Nephron progenitor cell (in vitro differentiated cells): Measurements from ENCODE around the gene ZNF747.
A peak's percentile ranks its signal among the peaks of the same experiment; 100 is the strongest.

ENCODE experiments used
- DNase-seq: peaks from one replicate; pipeline ENCODE4 v3.0.0; 2021
- H3K27ac Mint-ChIP-seq: 2 replicates; pipeline ENCODE4 v1.8.0; 2021; ENCODE audit warnings: mild to moderate bottlenecking, moderate library complexity, mixed read lengths
- H3K27me3 Mint-ChIP-seq: 2 replicates; pipeline ENCODE4 v1.8.0; 2021; ENCODE audit warnings: mild to moderate bottlenecking, low read depth, mixed read lengths; ENCODE audit not compliant: poor library complexity
- H3K36me3 Mint-ChIP-seq: 2 replicates; pipeline ENCODE4 v1.8.0; 2021; ENCODE audit warnings: low read depth, mixed read lengths
- H3K4me1 Mint-ChIP-seq: 2 replicates; pipeline ENCODE4 v1.8.0; 2021; ENCODE audit warnings: mixed read lengths
- H3K4me3 Mint-ChIP-seq: 2 replicates; pipeline ENCODE4 v1.8.0; 2021; ENCODE audit warnings: mild to moderate bottlenecking, moderate library complexity, mixed read lengths
- H3K9me3 Mint-ChIP-seq: 2 replicates; pipeline ENCODE4 v1.8.0; 2021; ENCODE audit warnings: mild to moderate bottlenecking, moderate library complexity, mixed read lengths
- TF ChIP-seq, protein P1 (sequence below): fragments of 200-600 bp; sonication (generic); IDR thresholded peaks from 2 replicates; pipeline ENCODE4 v1.5.0; 2021; ENCODE audit warnings: antibody characterized with exemption

Gene ZNF747

GRCh38 chr16:30521873-30522641 is 12.6 kb downstream of the ZNF747 start:
- DNase-seq = no peak
- Mint-ChIP-seq H3K27me3 (peaks cover 13% of the 10 kb centered on the region), H3K27ac (peak overlapping the region; percentile 3), H3K9me3 (no peaks in the 10 kb centered on the region), H3K4me3 (no peak overlapping the region), H3K36me3 (peaks cover 5% of the 10 kb centered on the region), H3K4me1 (peaks cover 15% of the 10 kb centered on the region)
- TF ChIP-seq, protein P1, sequence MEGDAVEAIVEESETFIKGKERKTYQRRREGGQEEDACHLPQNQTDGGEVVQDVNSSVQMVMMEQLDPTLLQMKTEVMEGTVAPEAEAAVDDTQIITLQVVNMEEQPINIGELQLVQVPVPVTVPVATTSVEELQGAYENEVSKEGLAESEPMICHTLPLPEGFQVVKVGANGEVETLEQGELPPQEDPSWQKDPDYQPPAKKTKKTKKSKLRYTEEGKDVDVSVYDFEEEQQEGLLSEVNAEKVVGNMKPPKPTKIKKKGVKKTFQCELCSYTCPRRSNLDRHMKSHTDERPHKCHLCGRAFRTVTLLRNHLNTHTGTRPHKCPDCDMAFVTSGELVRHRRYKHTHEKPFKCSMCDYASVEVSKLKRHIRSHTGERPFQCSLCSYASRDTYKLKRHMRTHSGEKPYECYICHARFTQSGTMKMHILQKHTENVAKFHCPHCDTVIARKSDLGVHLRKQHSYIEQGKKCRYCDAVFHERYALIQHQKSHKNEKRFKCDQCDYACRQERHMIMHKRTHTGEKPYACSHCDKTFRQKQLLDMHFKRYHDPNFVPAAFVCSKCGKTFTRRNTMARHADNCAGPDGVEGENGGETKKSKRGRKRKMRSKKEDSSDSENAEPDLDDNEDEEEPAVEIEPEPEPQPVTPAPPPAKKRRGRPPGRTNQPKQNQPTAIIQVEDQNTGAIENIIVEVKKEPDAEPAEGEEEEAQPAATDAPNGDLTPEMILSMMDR = no peak

DNA sequence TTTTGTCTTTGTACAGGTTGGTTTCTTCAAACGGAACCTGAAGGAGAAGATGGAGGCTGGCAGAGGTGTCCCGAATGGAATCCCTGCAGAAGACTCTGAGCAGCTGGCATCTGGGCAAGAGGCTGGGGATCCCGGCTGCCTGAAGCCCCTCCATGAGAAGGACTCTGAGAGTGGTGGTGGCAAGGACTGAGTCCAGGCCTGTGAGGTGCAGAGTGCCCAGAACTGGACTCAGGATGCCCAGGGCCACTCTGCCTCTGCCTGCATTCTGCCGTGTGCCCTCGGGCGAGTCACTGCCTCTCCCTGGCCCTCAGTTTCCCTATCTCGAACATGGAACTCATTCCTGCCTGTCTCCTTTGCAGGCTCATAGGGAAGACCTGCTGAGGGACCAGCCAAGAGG is 13.2 kb downstream of the ZNF747 start:
- Mint-ChIP-seq H3K4me1 (peaks cover 15% of the 10 kb centered on the region), H3K36me3 (peaks cover 5% of the 10 kb centered on the region), H3K9me3 (no peaks in the 10 kb centered on the region), H3K4me3 (no peak overlapping the region), H3K27ac (no peak overlapping the region), H3K27me3 (peaks cover 17% of the 10 kb centered on the region)
- no peak for DNase-seq
- TF ChIP-seq, protein P1 = no peak

DNA sequence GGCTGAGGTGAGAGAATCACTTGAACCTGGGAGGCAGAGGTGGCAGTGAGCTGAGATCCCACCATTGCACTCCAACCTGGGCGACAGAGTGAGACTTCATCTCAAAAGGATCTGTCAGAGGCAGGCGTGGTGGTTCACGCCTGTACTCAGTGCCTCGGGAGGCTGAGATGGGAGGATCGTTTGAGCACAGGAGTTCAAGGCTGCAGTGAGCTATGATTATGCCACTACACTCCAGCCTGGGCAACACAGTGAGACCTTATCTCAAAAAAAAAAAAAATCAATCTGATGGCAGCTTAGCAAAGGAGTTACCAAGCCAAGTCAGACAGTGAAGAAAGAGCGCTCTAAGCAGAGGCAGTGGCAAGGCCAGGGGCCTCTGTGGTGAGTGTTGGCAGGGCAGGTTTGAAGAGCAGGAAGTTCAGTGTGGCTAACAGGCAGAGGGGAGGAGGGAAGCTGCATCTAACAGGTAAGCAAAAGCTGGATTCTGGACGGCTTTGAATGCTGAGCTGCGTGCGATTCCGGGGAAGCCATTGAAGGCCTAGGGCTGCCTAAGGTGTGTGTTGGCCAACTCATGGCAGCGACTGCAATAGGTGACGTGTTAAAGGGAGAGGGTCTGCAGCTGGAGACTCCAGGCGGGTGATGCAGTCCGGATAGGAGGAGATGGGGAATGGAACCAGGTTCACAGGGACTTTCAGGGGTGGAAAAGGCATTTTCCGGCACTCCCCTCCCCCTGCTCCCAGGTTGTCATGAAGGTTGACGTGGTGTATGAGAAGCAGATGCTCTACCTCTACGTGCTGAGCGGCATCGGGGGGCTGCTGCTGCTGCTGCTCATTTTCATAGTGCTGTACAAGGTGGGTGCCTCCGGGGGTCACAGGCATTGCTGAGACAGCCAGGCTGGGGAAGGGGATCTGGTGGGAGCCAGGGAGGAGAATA is 15.3 kb downstream of the ZNF747 start:
- TF ChIP-seq, protein P1 = no peak
- DNase-seq = no peak
- Mint-ChIP-seq H3K4me1 (peaks cover 9% of the 10 kb centered on the region), H3K9me3 (no peaks in the 10 kb centered on the region), H3K36me3 (no peaks in the 10 kb centered on the region), H3K27ac (peak overlapping the region; percentile 47), H3K4me3 (no peak overlapping the region), H3K27me3 (peaks cover 26% of the 10 kb centered on the region)

- no peak overlapping the region for H3K4me3 Mint-ChIP-seq
- no peak for DNase-seq
- H3K27me3 Mint-ChIP-seq = peaks cover 30% of the 10 kb centered on the region
- H3K4me1 Mint-ChIP-seq = peaks cover 9% of the 10 kb centered on the region
- H3K27ac Mint-ChIP-seq = no peak overlapping the region
- no peaks in the 10 kb centered on the region for H3K9me3 Mint-ChIP-seq
- no peaks in the 10 kb centered on the region for H3K36me3 Mint-ChIP-seq
- TF ChIP-seq, protein P1 = no peak
These were observed 16.1 kb downstream of the ZNF747 start for GRCh38 chr16:30518552-30518951.

DNA sequence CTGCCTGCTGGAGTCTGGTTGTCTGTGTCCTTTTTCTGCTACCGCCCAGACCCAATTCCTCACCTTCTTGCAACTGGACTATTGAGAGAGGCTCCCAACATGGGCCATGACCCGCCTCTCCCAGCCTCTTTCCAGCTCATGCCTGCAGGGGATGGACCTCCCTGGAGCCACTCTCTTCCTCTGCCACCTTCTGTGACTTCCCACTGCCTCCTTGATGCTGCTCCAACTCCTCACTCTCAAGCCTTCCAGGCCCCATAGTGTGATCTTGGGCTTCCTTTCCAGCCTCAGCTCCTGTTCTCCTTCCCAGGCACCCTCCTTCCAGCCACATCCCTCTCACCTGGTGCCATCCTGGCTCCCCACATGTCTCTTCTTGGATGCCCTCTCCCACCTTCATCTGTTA is 19.4 kb downstream of the ZNF747 start:
- Mint-ChIP-seq H3K27me3 (peaks cover 35% of the 10 kb centered on the region), H3K27ac (peak overlapping the region; percentile 9), H3K36me3 (no peaks in the 10 kb centered on the region), H3K4me3 (no peak overlapping the region), H3K4me1 (no peaks in the 10 kb centered on the region), H3K9me3 (no peaks in the 10 kb centered on the region)
- TF ChIP-seq, protein P1 = no peak
- DNase-seq = no peak
